ENCODE results near the gene SIDT1.
"Not testable (repeated sequence)": the region's sequence is repeated elsewhere in the genome, so short reads cannot be mapped to it uniquely, and the experiment has no call there.

SIDT1 gene

GRCh38 chr3:113634782-113635474, 102.6 kb downstream of the SIDT1 start:
- no peak for DNase-seq (ENCODE audit: low read depth)

GRCh38 chr3:113636034-113636433, 103.7 kb downstream of the SIDT1 start:
- not testable (repeated sequence) for DNase-seq (ENCODE audit: low read depth)

- no peak for DNase-seq (ENCODE audit: low read depth)
Measured at GRCh38 chr3:113637756-113638155, 105.4 kb downstream of the SIDT1 start.

GRCh38 chr3:113638910-113639309, 106.6 kb downstream of the SIDT1 start:
- DNase-seq (ENCODE audit: low read depth): no peak

- DNase-seq (ENCODE audit: low read depth): no peak
Measured at GRCh38 chr3:113643583-113643982, 111.2 kb downstream of the SIDT1 start.

- DNase-seq (ENCODE audit: low read depth): no peak
Measured at GRCh38 chr3:113648524-113648923, 116.2 kb downstream of the SIDT1 start.

- DNase-seq (ENCODE audit: low read depth): no peak
Measured at GRCh38 chr3:113649174-113649845, 117.0 kb downstream of the SIDT1 start.

- no peak for DNase-seq (ENCODE audit: low read depth)
Measured at GRCh38 chr3:113654310-113654709, 122.0 kb downstream of the SIDT1 start.

- no peak for DNase-seq (ENCODE audit: low read depth)
Measured at GRCh38 chr3:113654851-113655250, 122.5 kb downstream of the SIDT1 start.

- DNase-seq (ENCODE audit: low read depth): no peak
Measured at GRCh38 chr3:113658107-113658506, 125.8 kb downstream of the SIDT1 start.

- no peak for DNase-seq (ENCODE audit: low read depth)
Measured at GRCh38 chr3:113659101-113659541, 126.8 kb downstream of the SIDT1 start.

GRCh38 chr3:113659996-113660395, 127.6 kb downstream of the SIDT1 start:
- DNase-seq (ENCODE audit: low read depth): no peak

- no peak for DNase-seq (ENCODE audit: low read depth)
Measured at GRCh38 chr3:113660458-113660857, 128.1 kb downstream of the SIDT1 start.

- no peak for DNase-seq (ENCODE audit: low read depth)
Measured at GRCh38 chr3:113660896-113661295, 128.5 kb downstream of the SIDT1 start.

- DNase-seq (ENCODE audit: low read depth): no peak
Measured at GRCh38 chr3:113662824-113663223, 130.5 kb downstream of the SIDT1 start.

- DNase-seq (ENCODE audit: low read depth): no peak
Measured at GRCh38 chr3:113663324-113663750, 131.0 kb downstream of the SIDT1 start.

GRCh38 chr3:113663761-113664160, 131.4 kb downstream of the SIDT1 start:
- no peak for DNase-seq (ENCODE audit: low read depth)

- no peak for DNase-seq (ENCODE audit: low read depth)
Measured at GRCh38 chr3:113664523-113665094, 132.3 kb downstream of the SIDT1 start.

GRCh38 chr3:113668015-113668414, 135.7 kb downstream of the SIDT1 start:
- no peak for DNase-seq (ENCODE audit: low read depth)

GRCh38 chr3:113673593-113673992, 141.2 kb downstream of the SIDT1 start:
- no peak for DNase-seq (ENCODE audit: low read depth)

GRCh38 chr3:113676261-113676660, 143.9 kb downstream of the SIDT1 start:
- DNase-seq (ENCODE audit: low read depth): no peak

GRCh38 chr3:113677737-113678136, 145.4 kb downstream of the SIDT1 start:
- DNase-seq (ENCODE audit: low read depth): no peak

- no peak for DNase-seq (ENCODE audit: low read depth)
Measured at GRCh38 chr3:113678773-113679172, 146.4 kb downstream of the SIDT1 start.
